CD4-positive, alpha-beta T cell treated with Interleukin-21 for 1 hour (primary cell): ENCODE measurements around the gene RARS2.
"Not testable (repeated sequence)": the region's sequence is repeated elsewhere in the genome, so short reads cannot be mapped to it uniquely, and the experiment has no call there.

Source experiments
- DNase-seq: peaks from one replicate; pipeline ENCODE4 v3.0.0-alpha.2; 2020

The RARS2 gene, protein sequence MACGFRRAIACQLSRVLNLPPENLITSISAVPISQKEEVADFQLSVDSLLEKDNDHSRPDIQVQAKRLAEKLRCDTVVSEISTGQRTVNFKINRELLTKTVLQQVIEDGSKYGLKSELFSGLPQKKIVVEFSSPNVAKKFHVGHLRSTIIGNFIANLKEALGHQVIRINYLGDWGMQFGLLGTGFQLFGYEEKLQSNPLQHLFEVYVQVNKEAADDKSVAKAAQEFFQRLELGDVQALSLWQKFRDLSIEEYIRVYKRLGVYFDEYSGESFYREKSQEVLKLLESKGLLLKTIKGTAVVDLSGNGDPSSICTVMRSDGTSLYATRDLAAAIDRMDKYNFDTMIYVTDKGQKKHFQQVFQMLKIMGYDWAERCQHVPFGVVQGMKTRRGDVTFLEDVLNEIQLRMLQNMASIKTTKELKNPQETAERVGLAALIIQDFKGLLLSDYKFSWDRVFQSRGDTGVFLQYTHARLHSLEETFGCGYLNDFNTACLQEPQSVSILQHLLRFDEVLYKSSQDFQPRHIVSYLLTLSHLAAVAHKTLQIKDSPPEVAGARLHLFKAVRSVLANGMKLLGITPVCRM

DNA sequence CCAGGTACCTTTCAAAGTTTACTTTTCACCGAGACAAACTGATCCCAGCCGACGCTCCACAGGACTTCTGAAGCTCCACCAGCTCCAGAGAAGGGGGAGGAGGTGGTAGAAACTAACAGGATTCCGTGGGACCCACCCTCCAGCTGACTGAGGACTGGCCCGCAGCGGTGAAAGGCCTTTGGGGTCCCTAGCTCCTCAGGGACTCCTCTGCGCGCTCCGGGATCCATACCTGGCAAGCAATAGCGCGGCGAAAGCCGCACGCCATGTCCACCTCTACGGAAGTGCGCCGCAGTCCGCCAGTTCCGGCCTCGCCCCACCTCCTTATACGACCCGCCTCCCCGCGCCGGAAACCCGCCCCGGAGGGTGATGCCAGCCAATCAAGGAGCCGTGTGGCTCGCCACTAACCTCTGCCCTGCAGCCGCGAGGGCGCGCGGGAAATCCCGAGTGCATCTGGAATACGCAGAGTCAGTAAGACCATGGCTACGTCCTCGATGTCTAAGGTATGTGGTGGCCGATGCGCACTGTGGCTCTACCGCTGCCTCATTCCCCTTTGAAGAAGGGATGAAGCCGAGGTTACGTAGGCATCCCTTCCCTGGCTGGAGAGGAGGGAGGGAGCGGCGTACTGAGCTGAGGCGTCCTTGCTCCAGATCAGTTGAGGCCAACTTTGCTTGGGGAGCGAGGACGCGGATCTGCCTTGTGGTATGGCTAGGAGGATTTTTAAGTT, at the start of gene RARS2, which contains the start of gene ORC3:
RARS2 (minus strand) TSS at position 295 of the 724 bp plus-strand sequence; CDS start at position 265, 30 bp downstream.
ORC3 (plus strand) TSS at position 443 of the 724 bp plus-strand sequence; CDS start at position 477, 34 bp downstream.
- DNase-seq = peak; percentile 95

DNA sequence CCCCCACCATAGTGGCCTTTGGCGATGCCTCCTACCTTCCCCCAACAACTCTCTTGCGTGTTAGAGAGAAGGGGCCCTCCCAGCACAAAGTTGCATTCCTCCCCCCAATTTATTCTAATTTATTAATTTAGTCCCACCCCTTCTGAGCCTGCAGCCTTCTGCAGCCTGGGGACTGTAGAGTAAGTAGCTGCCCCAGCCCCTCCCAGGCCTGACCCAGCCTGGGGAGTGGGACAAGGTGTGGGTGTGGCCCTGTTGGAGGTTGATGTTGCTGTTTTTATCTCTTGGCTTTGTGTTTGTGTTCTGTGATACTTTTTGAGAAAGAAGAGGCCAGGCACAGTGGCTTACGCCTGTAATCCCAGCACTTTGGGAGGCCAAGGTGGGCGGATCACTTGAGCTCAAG, 49.6 kb upstream of the RARS2 start:
- DNase-seq = no peak

DNA sequence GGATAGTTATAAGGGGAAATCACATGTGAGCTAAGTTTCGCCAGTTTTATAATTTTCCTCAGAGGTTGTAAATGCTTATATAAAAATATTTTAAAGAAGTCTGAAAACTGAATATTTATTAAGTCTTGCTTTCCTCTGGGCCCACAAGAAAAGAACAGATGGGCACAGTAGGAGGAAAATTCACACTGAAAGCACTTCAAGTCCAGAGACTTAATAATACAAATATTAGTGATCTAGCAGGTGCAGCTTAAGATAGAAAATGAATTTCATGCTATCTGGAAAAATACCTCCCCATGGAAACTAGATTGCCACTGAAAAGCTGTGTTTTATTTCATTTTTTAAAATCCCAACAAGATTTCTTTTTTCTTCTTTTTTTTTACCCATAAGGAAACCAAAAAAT, 47.3 kb upstream of the RARS2 start:
- no peak for DNase-seq

DNA sequence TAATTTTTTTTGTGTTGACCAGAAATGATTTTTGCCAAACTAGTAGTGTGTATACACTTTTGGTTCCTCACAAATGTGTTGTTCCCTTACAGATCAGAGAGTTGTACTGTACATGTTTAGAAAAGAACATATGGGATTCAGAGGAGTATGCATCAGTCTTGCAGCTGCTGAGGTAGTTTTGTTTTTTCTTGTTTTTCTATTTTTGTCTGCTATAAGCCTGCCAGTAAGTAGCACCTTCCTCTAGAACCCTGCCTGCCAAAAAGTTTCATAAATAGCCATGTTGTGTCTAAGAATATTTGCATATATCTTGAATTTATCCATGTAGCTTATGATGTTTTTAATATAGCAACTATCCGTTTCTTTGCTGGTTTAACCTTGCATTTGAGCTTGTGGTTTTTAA, 46.5 kb upstream of the RARS2 start:
- no peak for DNase-seq

DNA sequence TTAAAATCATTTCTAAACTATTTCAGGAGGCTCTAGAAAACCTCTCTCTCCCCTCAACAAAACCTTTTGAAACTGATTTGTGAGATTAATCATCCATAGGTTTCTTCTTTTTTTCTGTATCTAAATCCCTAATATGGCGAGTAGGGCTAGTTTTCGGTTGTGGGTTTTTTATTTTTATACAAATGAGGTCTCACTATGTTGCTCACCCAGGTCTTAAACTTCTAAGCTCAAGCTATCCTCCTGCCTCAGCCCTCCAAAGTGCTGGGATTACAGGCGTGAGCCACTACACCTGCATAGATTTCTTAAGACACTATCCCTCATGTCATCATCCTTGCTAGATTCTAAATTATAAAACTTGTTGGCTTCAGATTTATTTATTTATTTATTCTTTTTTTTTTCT, 44.1 kb upstream of the RARS2 start:
- no peak for DNase-seq

DNA sequence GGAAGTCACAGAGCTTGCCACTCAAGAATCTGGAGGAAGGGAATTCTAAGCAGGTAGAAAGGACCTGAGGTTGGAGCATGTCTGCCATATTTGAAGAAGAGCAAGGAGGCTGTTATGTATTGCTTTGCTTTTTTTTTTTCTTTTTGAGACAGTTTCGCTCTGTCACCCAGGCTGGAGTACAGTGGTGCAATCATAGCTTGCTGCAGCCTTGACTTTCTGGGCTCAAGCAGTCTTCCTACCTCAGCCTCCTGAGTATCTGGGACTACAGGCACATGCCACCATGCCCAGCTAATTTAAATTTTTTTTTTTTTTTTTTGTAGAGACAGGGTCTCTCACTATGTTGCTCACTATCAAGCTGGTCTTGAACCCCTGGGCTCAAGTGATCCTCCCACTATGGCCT, 41.0 kb upstream of the RARS2 start:
- no peak for DNase-seq

DNA sequence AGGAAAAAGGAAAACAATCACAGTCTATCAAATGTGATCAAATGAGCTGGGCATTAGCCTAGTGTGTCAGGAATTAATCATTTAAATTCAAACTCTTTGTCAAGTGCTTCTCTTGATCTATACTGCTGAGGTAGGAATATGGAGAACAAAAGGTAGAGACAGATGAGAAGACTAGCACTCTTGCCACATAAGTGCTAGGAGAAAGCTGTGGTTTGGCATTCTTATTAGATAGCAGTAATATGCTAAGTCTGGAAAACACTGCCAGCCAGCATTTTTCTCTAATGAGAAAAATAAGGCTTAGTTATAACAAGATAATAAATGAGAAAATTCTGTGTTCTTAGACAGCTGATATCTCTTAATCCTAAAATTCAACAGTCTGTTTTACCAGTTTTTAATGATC, 39.1 kb upstream of the RARS2 start:
- DNase-seq = no peak

DNA sequence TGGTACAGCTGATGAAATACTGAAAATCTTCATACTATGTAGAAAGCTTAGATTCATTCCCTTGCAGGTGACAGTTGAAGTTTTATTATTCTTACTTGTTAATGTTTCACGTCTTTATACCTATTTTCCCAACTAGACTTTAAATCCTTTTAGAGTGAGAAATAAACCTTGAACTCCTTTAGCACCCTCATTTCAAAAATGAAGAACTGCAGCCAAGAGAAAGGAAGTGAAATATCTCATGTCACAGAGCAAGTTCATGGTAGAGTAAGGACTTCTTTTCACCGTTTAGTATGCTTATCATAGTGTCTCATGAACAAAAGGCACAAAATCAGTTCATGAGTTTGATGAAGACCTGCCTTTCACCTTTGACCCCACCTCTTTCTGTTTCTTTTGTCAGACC, 38.6 kb upstream of the RARS2 start:
- DNase-seq = no peak

DNA sequence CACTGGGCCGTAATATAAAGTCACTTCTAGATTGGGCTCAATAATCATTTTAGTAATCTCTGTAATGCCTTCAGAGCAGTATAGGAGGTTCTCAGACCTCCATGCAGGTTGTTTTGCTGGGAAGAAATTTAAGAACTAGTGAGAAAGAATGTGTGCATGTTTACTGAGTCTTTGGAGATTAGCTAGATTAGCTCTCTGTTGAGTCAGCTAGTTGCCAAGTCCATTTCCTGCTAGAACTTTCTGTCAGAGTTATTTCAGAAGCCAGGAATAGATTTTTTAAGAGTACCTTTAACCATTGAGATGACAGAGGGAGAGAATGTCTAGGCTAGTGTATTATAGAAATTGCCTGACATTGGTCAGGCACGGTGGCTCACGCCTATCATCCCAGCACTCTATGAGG, 33.5 kb upstream of the RARS2 start:
- no peak for DNase-seq

DNA sequence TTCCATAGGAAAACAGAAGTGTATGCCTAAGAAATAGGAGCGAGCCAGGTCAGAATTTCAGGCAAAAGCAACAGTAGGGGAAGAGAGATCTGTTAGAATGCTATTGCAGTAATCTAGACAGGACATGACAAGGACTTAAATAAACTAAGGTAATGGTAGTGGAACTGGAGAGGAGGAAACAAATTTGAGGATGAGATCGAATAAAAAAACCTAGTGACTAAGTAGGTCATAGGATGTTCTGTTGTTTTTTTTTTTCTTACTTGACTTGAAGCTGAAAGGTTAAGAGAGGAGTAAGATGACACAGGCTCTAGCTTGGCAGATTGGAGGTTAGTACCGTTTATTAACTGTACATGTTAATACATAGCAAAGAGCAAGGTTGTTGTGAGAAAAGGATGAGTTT, 28.7 kb upstream of the RARS2 start:
- no peak for DNase-seq

DNA sequence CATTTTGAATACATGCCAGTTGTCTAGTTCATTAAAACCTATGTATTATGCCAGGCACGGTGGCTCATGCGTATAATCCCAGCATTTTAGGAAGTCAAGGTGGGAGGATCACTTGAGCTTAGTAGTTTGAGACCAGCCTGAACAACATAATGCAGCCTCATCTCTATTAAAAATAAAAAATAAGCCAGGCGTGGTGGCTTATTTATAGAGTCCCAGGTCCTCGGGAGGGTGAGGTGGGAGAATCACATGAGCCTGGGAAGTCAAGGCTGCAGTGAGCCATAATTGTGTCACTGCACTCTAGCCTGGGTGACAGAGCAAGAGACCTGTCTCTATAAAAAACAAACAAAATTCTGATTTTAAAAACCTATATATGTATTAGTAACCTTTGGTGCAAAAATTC, 27.6 kb upstream of the RARS2 start:
- DNase-seq = no peak

DNA sequence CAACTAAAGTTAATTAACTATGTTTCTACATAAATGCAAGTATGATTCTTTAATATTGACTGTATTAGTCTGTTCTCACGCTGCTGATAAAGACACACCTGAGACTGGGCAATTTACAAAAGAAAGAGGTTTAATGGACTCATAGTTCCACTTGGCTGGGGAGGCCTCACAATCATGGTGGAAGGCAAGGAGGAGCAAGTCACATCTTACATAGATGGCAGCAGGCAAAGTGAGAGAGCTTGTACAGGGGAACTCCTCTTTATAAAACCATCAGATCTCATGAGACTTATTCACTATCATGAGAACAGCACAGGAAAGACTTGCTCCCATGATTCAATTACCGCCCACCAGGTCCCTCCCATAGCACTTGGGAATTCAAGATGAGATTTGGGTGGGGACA, 23.2 kb upstream of the RARS2 start:
- DNase-seq = not testable (repeated sequence)

DNA sequence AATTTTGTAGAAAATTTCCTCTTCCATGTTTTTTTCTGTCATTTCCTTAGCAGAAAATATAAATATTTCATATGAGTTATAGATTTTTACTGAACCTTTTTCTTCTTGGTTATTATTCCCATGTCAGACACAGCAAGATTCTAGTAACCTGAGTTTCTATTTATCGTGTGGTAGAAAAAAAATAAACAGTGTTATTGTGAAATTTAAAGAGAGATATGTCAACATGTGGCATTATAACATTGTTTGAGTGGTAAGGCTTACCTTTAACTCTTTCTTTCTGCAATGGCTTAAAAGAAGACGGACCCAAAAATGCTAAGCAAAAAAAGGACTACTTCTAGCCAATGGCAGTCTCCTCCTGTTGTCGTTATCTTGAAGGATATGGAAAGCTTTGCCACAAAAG, 19.0 kb upstream of the RARS2 start:
- no peak for DNase-seq

DNA sequence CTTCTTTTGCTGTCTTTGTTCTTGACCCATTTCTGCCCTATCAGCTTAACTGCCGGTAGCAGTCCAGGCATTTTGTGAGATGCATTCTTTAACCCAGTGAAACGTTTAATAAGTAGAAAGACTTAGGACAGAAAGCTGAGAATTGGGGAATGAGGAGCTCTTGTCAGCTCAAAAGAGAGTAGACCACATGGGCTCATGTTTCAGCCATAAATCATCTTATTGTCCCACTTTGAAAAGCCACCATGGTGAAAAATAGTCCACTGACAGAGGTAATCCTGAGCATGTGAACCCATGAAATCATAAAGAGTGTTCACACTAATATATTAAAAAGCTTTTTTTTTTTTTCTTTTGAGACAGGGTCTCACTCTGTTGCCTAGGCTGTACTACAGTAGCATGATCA, 16.4 kb upstream of the RARS2 start:
- no peak for DNase-seq

DNA sequence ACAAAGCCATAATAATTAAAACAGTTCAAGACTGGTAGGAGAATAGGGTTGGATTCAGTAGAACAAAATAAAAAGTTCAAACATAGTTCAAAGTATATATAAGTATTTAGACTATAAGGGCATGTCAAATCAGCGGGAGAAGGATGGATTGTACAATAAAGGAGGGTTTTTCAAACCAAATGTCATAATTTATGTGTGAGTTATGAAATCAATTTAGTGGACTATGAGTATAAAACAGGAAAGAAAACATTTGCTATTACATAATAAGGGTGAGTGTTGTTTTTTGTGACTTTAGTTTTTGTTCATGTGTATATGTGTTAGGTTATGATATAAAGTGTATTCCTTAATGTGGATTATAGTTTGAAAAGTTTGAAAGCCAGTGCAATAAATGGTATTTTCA, 10.8 kb upstream of the RARS2 start:
- DNase-seq = no peak

DNA sequence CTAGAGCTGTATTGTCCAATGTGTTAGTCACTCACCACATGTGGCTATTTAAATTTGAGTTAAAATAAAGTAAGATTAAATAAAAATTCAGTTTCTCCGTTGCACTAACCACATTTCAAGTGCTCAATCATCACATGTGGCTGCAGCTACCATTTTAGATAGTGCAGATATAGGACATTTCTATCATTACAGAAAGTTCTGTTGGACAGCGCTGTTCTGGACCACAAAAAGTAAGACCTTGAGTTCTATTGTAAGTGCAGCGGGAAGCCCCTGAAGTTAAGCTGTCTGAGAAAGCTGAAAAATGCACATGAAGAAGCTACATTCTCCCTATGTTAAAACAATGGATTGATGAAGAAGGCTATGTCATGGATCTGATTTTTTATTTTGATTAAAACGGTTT, 1.2 kb upstream of the RARS2 start:
- no peak for DNase-seq

DNA sequence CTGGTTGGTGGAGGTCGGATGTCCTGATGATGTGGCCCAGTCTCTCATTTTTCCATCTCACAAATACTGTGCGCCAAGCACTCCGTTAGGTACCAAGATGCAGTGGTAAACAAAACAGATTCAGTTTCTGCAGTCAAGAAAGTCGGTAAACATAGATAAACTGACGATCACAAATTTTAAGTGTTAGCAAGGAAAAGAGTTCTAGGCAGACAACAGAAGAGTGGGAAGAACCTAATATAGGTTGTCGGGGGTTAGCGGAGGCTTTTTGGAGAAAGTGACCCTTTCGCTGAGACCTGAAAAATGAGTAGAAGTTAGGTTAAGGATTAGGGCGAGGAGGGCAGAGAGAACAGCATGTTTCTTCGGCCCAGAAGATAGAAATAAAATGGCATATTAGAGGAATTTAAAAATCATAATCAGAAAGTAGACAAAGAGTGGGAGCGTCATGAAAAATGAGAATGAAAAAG, 662 bp upstream of the RARS2 start:
- DNase-seq = no peak

DNA sequence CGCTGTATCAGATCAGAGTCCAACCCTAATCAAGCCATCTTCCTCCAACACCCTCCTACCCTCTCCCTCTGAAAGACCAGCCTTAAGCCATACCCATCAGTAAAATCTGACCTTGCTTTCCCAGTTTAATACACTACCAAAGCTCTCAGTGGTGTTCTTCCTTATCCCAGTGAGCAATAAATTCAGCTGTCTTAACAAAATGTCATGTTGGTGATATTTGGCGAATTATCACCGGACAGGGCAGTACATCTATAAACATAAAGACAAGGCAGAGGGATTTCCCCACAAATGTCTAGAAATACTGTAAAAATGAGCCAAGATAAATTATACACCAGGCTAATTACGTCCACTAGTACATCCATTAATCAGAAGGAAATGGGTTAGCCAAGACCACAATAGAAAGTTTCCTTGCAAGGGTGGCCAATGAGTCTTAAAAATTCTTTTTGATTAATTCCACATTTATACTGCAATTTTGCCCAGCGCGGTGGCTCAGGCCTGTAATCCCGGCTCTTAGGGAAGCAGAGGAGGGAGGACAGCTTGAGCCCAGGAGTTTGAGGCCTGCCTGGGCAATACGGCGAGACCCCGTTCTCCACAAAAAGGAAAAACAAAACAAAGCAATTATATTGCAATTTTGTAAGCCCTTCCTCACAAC, 905 bp downstream of the RARS2 start:
- DNase-seq = no peak

DNA sequence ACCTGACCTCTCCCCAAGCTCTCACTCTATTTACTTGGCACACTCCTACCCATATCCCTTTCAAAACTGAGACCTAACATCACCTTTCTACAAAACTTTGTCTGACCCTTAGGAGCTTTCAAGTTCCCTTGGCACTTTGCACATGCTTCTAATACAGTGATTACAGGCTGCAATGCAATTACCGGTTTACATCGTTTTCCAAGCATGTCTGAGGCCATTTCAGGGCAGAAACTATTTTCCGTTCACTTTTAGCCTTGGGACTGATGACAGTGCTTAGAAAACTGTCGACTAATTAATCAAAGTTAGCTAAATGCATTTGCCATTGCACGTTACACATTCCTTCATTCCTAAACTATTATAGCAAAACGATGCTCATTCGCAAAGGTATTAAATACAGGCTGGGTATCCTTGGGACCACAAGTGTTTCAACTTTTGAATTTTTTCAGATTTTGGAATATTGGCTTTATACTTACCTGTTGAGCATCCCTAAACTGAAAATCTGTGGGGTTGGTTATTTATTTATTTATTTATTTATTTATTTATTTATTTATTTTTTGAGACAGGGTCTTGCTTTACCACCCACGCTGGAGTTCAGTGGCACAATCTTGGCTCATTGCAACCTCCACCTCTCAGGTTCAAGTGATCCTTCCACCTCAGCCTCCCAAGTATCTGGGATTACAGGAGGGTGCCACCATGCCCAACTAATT, 3.3 kb downstream of the RARS2 start:
- no peak for DNase-seq

DNA sequence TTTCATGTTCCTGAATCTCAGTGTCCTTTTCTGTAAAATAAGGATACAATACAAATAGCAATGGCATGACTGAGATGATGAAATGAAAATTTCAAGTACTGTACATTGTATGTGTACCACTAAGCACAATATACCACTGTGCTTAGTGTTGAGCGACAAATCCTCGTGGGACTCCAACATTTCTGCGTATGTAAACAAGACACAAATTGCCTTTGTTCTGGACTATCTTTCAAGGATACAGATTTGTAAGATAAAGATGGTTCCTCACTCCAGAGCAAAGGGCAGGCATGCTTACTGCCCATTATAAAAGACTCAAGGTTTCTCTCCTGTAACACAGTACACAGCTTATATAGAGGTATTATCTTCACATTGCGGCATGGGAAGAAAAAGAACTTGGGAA, 6.0 kb downstream of the RARS2 start:
- no peak for DNase-seq

DNA sequence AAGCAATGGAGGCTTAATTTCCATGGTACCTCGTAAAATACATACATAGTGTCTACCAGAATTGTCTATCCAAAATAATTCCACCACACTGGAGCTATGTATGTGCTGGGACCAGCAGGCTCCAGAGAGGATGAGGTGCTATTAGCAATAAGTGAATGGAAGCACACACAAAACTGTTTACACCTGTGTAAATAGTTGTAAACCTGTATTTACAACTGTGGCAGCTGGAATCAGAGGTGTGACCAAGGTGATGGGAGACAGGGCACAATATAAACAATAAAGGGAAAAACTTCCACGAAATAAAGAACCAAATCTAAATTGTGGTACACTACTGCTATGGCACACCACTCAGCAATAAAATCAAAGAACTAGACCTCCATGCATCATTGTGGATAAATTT, 14.4 kb downstream of the RARS2 start:
- no peak for DNase-seq

DNA sequence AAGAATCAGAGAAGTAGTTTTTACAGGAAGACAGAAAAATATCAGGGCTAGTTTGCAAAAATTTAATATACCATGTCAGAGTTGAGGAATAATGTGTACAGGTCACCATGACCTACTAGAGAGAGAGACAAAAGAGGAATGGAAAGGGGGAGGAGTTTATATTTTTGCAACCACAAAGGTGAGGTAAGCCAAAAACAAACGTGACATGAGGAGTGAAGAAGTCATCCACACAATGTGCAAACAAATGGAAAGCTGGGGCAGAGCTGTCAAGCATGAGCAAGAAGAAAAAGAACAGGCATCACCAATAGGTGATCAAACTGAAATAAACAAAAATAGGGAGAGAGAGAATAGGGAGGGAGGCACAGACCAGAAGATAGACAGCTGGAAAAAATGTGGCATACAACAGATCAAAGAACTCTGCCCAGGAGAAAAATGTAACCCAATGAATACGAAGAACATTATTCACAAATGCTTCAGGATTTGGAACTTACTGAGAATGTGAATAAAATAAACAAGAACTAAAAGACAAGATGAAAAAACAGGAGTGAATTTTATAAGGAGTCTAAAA, 15.5 kb downstream of the RARS2 start:
- no peak for DNase-seq
